ENCODE data around the gene PCBP3. TPM values are rescaled to one million over a fixed set of nuclear protein-coding genes. Genes with fewer than 3 reads are reported as not detected.

PCBP3 gene
- total RNA-seq, 1 donor from 2014 or later, result 72.7 TPM

- Mint-ChIP-seq H3K4me1 (ENCODE audit: low read depth, unreplicated experiment) (peaks cover 10% of the 10 kb centered on the region), H3K27ac (ENCODE audit: unreplicated experiment) (no peak overlapping the region), H3K36me3 (ENCODE audit: unreplicated experiment) (peaks cover 12% of the 10 kb centered on the region), H3K4me3 (ENCODE audit: unreplicated experiment) (no peak overlapping the region), H3K9me3 (ENCODE audit: unreplicated experiment) (peaks cover 1% of the 10 kb centered on the region), H3K27me3 (ENCODE audit: unreplicated experiment) (peaks cover 7% of the 10 kb centered on the region)
- DNase-seq, result no peak
- TF ChIP-seq CTCF (IDR thresholded peaks at IDR 0.05; ENCODE audit: partially characterized antibody, unreplicated experiment), result no peak
These were observed 194.4 kb downstream of the PCBP3 start for GRCh38 chr21:45837936-45838335.

GRCh38 chr21:45838634-45839033, 195.1 kb downstream of the PCBP3 start:
- H3K27me3 Mint-ChIP-seq (ENCODE audit: unreplicated experiment), result peaks cover 7% of the 10 kb centered on the region
- H3K36me3 Mint-ChIP-seq (ENCODE audit: unreplicated experiment), result peaks cover 12% of the 10 kb centered on the region
- no peak overlapping the region for H3K27ac Mint-ChIP-seq (ENCODE audit: unreplicated experiment)
- no peak for TF ChIP-seq CTCF (IDR thresholded peaks at IDR 0.05; ENCODE audit: partially characterized antibody, unreplicated experiment)
- H3K9me3 Mint-ChIP-seq (ENCODE audit: unreplicated experiment), result peaks cover 1% of the 10 kb centered on the region
- H3K4me3 Mint-ChIP-seq (ENCODE audit: unreplicated experiment), result no peak overlapping the region
- peaks cover 10% of the 10 kb centered on the region for H3K4me1 Mint-ChIP-seq (ENCODE audit: low read depth, unreplicated experiment)
- no peak for DNase-seq

GRCh38 chr21:45839274-45839673, 195.7 kb downstream of the PCBP3 start:
- no peak for DNase-seq
- Mint-ChIP-seq H3K27me3 (ENCODE audit: unreplicated experiment) (peaks cover 7% of the 10 kb centered on the region), H3K27ac (ENCODE audit: unreplicated experiment) (no peak overlapping the region), H3K4me3 (ENCODE audit: unreplicated experiment) (no peak overlapping the region), H3K4me1 (ENCODE audit: low read depth, unreplicated experiment) (peaks cover 10% of the 10 kb centered on the region), H3K36me3 (ENCODE audit: unreplicated experiment) (peaks cover 12% of the 10 kb centered on the region), H3K9me3 (ENCODE audit: unreplicated experiment) (peaks cover 1% of the 10 kb centered on the region)
- TF ChIP-seq CTCF (IDR thresholded peaks at IDR 0.05; ENCODE audit: partially characterized antibody, unreplicated experiment), result no peak

GRCh38 chr21:45841033-45841432, 197.5 kb downstream of the PCBP3 start:
- H3K27ac Mint-ChIP-seq (ENCODE audit: unreplicated experiment), result no peak overlapping the region
- peaks cover 16% of the 10 kb centered on the region for H3K4me1 Mint-ChIP-seq (ENCODE audit: low read depth, unreplicated experiment)
- peaks cover 1% of the 10 kb centered on the region for H3K9me3 Mint-ChIP-seq (ENCODE audit: unreplicated experiment)
- peaks cover 12% of the 10 kb centered on the region for H3K36me3 Mint-ChIP-seq (ENCODE audit: unreplicated experiment)
- no peak overlapping the region for H3K4me3 Mint-ChIP-seq (ENCODE audit: unreplicated experiment)
- peaks cover 7% of the 10 kb centered on the region for H3K27me3 Mint-ChIP-seq (ENCODE audit: unreplicated experiment)
- TF ChIP-seq CTCF (IDR thresholded peaks at IDR 0.05; ENCODE audit: partially characterized antibody, unreplicated experiment), result no peak
- no peak for DNase-seq

GRCh38 chr21:45843426-45843825, 199.9 kb downstream of the PCBP3 start:
- Mint-ChIP-seq H3K27me3 (ENCODE audit: unreplicated experiment) (peaks cover 5% of the 10 kb centered on the region), H3K4me1 (ENCODE audit: low read depth, unreplicated experiment) (peaks cover 21% of the 10 kb centered on the region), H3K9me3 (ENCODE audit: unreplicated experiment) (peaks cover 1% of the 10 kb centered on the region), H3K27ac (ENCODE audit: unreplicated experiment) (no peak overlapping the region), H3K4me3 (ENCODE audit: unreplicated experiment) (no peak overlapping the region), H3K36me3 (ENCODE audit: unreplicated experiment) (peaks cover 12% of the 10 kb centered on the region)
- DNase-seq, result no peak
- no peak for TF ChIP-seq CTCF (IDR thresholded peaks at IDR 0.05; ENCODE audit: partially characterized antibody, unreplicated experiment)
